ENCODE data around the gene RNF145.
A peak's percentile ranks its signal among the peaks of the same experiment; 100 is the strongest.

The RNF145 gene

DNA sequence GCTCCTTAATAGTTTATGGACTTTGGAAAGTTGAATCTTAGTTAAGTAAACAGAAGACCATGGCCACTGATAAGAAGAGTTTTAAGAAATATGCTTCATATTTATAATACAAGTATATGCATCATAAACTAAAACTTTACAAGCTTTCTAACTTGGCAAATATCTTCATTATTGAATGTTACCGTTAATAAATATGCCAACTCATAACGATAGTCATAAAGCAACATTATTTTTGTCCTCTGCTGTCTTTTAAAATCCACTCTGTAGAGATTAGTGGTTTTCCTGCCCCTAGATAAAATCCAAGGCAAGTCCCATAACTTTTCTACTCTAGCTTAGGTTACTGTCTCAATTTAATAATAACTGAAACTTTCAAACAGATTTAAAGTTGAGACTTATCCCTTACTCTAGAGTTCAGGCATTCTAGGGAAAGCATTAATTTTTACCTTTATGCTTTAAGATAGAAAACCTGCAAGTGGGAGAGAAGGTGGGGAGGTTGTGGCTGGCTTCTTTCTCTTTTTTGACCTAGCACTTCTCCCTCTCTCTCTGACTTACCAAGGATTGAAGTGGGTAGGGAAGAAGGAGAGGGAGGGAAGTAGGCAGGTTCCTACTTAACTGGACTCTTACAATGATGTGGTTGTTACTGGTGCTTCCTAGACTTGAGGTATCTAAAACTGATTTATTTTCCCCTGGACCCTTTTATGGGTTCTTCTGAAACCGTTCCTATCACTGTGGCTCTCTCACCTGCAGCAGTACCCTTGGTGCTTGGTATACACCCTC, 29.6 kb downstream of the RNF145 start:
- Histone ChIP-seq H3K36me3 (ENCODE audit: insufficient read depth, low read length) (peaks cover 7% of the 10 kb centered on the region; the same call in 1 of the 2 replicates), H3K4me1 (ENCODE audit: control insufficient read depth, insufficient read depth, low read length, unreplicated experiment) (peaks cover 73% of the 10 kb centered on the region), H3K79me2 (ENCODE audit: control insufficient read depth, insufficient read depth, low read length, unreplicated experiment) (peaks cover 42% of the 10 kb centered on the region), H3K27me3 (ENCODE audit: insufficient read depth, low read length) (no peaks in the 10 kb centered on the region), H2AFZ (ENCODE audit: low read length, unreplicated experiment) (no peak overlapping the region), H3K4me3 (ENCODE audit: low read depth, low read length) (peak overlapping the region; percentile 14; the same call in 1 of the 2 replicates), H3K27ac (ENCODE audit: low read depth, low read length) (peak overlapping the region; percentile 98)

DNA sequence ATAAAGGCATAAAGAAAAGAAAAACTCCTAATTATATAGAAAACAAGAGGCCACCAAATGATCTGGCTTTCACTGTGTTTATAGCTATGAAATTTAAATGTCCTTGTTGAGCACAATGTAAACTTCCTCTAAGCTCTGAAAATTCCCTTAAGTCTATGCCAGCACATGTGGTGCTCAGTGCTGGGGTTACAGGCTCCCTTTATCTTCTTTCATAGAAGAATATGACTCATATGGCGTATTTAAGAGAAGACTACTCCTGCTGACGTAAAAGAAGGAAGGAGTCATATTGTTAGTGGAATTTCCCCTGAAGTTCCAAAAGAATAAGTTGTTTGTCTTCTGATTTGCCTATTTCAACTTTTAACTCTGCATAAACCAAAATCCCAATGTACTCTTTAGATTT, 30.4 kb downstream of the RNF145 start:
- Histone ChIP-seq H3K4me3 (ENCODE audit: low read depth, low read length) (no peak overlapping the region), H3K4me1 (ENCODE audit: control insufficient read depth, insufficient read depth, low read length, unreplicated experiment) (peaks cover 68% of the 10 kb centered on the region), H3K79me2 (ENCODE audit: control insufficient read depth, insufficient read depth, low read length, unreplicated experiment) (peaks cover 42% of the 10 kb centered on the region), H3K27me3 (ENCODE audit: insufficient read depth, low read length) (no peaks in the 10 kb centered on the region), H3K27ac (ENCODE audit: low read depth, low read length) (peak overlapping the region; percentile 98), H3K36me3 (ENCODE audit: insufficient read depth, low read length) (peaks cover 7% of the 10 kb centered on the region), H2AFZ (ENCODE audit: low read length, unreplicated experiment) (no peak overlapping the region)

DNA sequence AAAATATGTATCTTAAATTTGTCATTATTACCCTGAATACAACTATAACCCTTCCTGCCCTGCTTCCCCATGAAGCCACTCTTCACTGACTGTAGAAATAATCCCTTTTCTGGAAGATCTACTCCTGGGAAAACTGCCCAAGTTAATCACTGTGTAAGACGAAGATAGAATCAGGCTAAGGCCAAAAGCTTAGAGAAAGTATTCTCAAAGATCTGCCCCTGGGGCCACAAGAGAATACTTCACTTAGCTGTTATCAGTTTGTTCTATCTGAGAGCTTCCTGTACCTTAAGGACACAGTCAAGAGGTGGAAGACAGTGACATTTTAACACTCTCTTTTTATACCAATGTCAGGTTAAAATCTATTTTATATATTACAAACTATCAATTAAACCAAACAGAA, 33.8 kb downstream of the RNF145 start:
- H3K36me3 ChIP-seq (ENCODE audit: insufficient read depth, low read length) = peaks cover 18% of the 10 kb centered on the region
- no peak overlapping the region for H2AFZ ChIP-seq (ENCODE audit: low read length, unreplicated experiment)
- peaks cover 36% of the 10 kb centered on the region for H3K4me1 ChIP-seq (ENCODE audit: control insufficient read depth, insufficient read depth, low read length, unreplicated experiment)
- peak overlapping the region; percentile 62 for H3K27ac ChIP-seq (ENCODE audit: low read depth, low read length)
- peaks cover 19% of the 10 kb centered on the region for H3K79me2 ChIP-seq (ENCODE audit: control insufficient read depth, insufficient read depth, low read length, unreplicated experiment)
- H3K27me3 ChIP-seq (ENCODE audit: insufficient read depth, low read length) = no peaks in the 10 kb centered on the region
- H3K4me3 ChIP-seq (ENCODE audit: low read depth, low read length) = no peak overlapping the region

DNA sequence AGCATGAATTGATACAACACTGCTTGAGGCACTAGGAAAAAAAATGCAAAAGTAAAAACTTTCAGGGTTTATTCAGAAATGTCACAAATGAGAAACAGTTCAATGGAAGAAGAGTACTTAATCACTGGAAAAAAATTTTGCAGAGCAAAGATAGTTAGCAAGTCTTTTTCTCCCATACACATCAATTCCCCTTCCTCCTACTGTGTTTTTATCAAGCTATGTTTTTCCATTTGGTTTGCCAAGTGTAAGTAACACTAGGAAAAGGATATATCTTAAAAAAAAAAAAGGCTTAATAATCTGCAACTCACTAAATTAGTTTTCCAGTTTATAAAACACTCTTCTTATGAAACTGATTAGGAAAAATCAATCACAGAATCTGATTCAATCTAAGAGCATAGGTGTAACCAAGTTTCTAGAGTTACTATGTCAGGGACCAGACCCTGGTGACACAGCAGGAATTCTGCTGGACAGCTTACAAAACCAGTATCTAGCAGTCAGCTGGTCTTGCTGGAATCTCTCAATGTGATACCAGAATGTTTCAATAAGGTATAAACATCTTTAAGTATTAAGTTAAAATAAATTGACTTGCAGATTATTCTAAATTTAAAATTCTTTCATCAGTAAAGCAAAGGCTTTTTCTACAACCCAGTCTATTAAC, 34.7 kb downstream of the RNF145 start:
- H2AFZ ChIP-seq (ENCODE audit: low read length, unreplicated experiment) = no peak overlapping the region
- no peaks in the 10 kb centered on the region for H3K27me3 ChIP-seq (ENCODE audit: insufficient read depth, low read length)
- peaks cover 16% of the 10 kb centered on the region for H3K79me2 ChIP-seq (ENCODE audit: control insufficient read depth, insufficient read depth, low read length, unreplicated experiment)
- peaks cover 18% of the 10 kb centered on the region for H3K36me3 ChIP-seq (ENCODE audit: insufficient read depth, low read length)
- peak overlapping the region; percentile 62; the same call in 1 of the 2 replicates for H3K27ac ChIP-seq (ENCODE audit: low read depth, low read length)
- peaks cover 27% of the 10 kb centered on the region for H3K4me1 ChIP-seq (ENCODE audit: control insufficient read depth, insufficient read depth, low read length, unreplicated experiment)
- H3K4me3 ChIP-seq (ENCODE audit: low read depth, low read length) = no peak overlapping the region

DNA sequence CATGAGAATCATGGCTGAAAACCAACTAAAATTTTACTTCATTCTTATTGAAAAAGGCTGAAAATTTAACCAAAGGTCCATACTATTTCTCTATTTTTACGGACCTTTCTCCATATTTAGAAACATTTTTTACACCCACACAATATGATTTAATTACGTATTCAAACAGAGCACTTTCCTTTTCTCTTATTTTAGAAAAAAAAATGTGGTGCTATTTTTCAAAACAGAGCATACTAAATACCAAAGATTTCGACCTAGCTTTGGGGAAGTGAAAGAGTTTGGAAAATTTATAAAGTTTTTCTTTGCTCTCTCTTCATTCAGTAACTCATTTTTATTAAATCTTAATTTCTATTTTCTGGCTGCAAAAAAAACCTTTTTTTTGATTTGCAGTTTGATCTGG, 38.1 kb downstream of the RNF145 start:
- H3K27ac ChIP-seq (ENCODE audit: low read depth, low read length) = no peak overlapping the region
- H3K27me3 ChIP-seq (ENCODE audit: insufficient read depth, low read length) = no peaks in the 10 kb centered on the region
- no peak overlapping the region for H2AFZ ChIP-seq (ENCODE audit: low read length, unreplicated experiment)
- H3K4me1 ChIP-seq (ENCODE audit: control insufficient read depth, insufficient read depth, low read length, unreplicated experiment) = peaks cover 13% of the 10 kb centered on the region
- no peak overlapping the region for H3K4me3 ChIP-seq (ENCODE audit: low read depth, low read length)
- H3K79me2 ChIP-seq (ENCODE audit: control insufficient read depth, insufficient read depth, low read length, unreplicated experiment) = peaks cover 4% of the 10 kb centered on the region
- peaks cover 24% of the 10 kb centered on the region for H3K36me3 ChIP-seq (ENCODE audit: insufficient read depth, low read length)

DNA sequence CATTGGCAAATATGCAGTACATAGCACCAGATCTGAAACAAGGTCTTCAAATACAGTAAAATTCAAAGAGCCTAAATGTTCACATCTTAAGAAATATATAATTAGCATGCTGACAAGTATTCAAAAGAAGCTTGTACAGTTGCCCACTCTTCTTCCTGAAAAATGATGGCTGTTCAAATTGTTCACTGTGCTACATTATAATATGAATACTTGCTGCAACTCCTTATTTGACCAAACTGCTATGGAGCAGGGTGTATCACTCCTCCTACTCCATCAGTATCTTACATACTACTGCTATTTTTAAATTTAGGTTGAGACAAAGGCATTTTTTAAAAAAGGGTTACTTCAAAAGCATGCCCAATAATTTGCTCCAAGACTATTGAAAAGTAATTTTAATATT, 39.3 kb downstream of the RNF145 start:
- peaks cover 19% of the 10 kb centered on the region for H3K36me3 ChIP-seq (ENCODE audit: insufficient read depth, low read length)
- no peak overlapping the region for H2AFZ ChIP-seq (ENCODE audit: low read length, unreplicated experiment)
- H3K27me3 ChIP-seq (ENCODE audit: insufficient read depth, low read length) = no peaks in the 10 kb centered on the region
- H3K27ac ChIP-seq (ENCODE audit: low read depth, low read length) = no peak overlapping the region
- no peak overlapping the region for H3K4me3 ChIP-seq (ENCODE audit: low read depth, low read length)
- H3K4me1 ChIP-seq (ENCODE audit: control insufficient read depth, insufficient read depth, low read length, unreplicated experiment) = peaks cover 1% of the 10 kb centered on the region
- H3K79me2 ChIP-seq (ENCODE audit: control insufficient read depth, insufficient read depth, low read length, unreplicated experiment) = peaks cover under 1% of the 10 kb centered on the region

DNA sequence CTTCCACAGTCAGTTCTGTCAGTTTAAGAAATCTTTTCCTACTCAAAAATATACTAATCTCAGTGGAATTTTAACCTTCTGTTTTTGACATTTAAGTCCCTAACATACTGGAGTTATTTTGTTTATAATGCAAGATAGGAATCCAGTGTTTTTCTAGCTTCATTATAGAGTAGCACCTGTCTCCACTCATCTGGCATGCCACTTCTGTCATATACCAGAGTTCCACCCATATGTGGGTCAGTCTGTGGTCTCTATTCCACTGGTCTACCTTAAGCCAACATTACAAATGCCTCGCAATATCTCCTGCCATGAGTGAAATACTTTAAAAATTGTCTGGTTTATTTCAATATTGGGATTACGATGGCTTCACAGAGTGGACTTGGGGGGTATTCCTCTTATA, 42.9 kb downstream of the RNF145 start:
- Histone ChIP-seq H3K79me2 (ENCODE audit: control insufficient read depth, insufficient read depth, low read length, unreplicated experiment) (peaks cover 9% of the 10 kb centered on the region), H2AFZ (ENCODE audit: low read length, unreplicated experiment) (no peak overlapping the region), H3K4me1 (ENCODE audit: control insufficient read depth, insufficient read depth, low read length, unreplicated experiment) (peaks cover 17% of the 10 kb centered on the region), H3K27ac (ENCODE audit: low read depth, low read length) (no peak overlapping the region), H3K4me3 (ENCODE audit: low read depth, low read length) (no peak overlapping the region), H3K36me3 (ENCODE audit: insufficient read depth, low read length) (peaks cover 12% of the 10 kb centered on the region; the same call in 1 of the 2 replicates), H3K27me3 (ENCODE audit: insufficient read depth, low read length) (no peaks in the 10 kb centered on the region)

DNA sequence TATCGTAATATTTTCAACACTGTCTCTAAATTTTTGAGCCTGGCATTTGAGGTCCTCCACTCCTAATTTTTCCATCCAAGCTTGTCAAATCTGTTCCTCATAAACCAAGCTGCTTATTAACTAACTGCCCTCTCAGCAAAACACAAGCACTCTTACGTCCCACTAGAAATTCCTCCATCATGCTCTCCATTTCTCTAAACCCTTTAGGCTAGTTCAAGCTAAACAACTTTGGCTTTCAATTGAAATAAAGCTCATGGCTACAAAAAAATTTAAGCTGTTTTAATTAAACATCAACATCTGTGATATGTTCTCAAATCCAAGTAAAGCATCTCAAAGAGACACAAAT, 45.7 kb downstream of the RNF145 start:
- peaks cover 22% of the 10 kb centered on the region; the same call in 1 of the 2 replicates for H3K36me3 ChIP-seq (ENCODE audit: insufficient read depth, low read length)

DNA sequence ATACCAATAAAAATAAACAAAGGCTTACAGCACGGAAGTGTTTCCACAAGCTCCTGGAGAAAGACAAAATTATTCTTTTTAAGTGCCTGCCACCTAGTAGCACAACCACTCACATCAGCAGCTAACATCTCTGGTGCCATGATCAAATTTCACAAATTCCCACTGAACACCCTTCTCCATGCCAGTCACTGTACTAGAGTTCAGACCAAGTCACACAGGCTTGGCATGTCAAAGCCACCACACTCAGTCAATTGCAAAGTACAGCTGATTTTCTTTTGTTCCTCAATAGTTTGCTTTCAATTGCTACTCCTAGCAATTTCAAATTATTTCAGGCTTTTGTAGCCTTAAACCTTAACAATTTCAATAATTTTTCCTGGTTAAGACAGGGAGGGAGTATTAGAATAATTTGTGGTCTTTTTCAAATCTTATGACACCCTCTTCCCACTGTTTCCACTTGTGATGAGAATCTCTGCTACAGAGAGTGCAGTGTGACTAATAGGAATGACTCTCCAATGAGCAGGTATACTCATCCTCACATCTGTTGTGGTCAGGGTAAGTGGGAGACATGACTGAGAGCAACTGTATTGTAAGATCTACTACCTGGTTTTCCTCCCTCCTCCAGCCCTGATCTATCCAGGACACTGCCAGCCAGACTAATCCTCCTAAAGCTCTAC, 46.2 kb downstream of the RNF145 start:
- Histone ChIP-seq H2AFZ (ENCODE audit: low read length, unreplicated experiment) (no peak overlapping the region), H3K79me2 (ENCODE audit: control insufficient read depth, insufficient read depth, low read length, unreplicated experiment) (peaks cover 9% of the 10 kb centered on the region), H3K27ac (ENCODE audit: low read depth, low read length) (peak overlapping the region; percentile 64), H3K4me1 (ENCODE audit: control insufficient read depth, insufficient read depth, low read length, unreplicated experiment) (peaks cover 35% of the 10 kb centered on the region), H3K27me3 (ENCODE audit: insufficient read depth, low read length) (no peaks in the 10 kb centered on the region), H3K4me3 (ENCODE audit: low read depth, low read length) (no peak overlapping the region), H3K36me3 (ENCODE audit: insufficient read depth, low read length) (peaks cover 23% of the 10 kb centered on the region)

More for the DNA sequence above, 45.7 kb downstream of the RNF145 start:
- H3K4me3 ChIP-seq (ENCODE audit: low read depth, low read length) = no peak overlapping the region
- no peak overlapping the region for H2AFZ ChIP-seq (ENCODE audit: low read length, unreplicated experiment)
- peak overlapping the region; percentile 64 for H3K27ac ChIP-seq (ENCODE audit: low read depth, low read length)
- H3K79me2 ChIP-seq (ENCODE audit: control insufficient read depth, insufficient read depth, low read length, unreplicated experiment) = peaks cover 9% of the 10 kb centered on the region
- H3K4me1 ChIP-seq (ENCODE audit: control insufficient read depth, insufficient read depth, low read length, unreplicated experiment) = peaks cover 30% of the 10 kb centered on the region
- H3K27me3 ChIP-seq (ENCODE audit: insufficient read depth, low read length) = no peaks in the 10 kb centered on the region

DNA sequence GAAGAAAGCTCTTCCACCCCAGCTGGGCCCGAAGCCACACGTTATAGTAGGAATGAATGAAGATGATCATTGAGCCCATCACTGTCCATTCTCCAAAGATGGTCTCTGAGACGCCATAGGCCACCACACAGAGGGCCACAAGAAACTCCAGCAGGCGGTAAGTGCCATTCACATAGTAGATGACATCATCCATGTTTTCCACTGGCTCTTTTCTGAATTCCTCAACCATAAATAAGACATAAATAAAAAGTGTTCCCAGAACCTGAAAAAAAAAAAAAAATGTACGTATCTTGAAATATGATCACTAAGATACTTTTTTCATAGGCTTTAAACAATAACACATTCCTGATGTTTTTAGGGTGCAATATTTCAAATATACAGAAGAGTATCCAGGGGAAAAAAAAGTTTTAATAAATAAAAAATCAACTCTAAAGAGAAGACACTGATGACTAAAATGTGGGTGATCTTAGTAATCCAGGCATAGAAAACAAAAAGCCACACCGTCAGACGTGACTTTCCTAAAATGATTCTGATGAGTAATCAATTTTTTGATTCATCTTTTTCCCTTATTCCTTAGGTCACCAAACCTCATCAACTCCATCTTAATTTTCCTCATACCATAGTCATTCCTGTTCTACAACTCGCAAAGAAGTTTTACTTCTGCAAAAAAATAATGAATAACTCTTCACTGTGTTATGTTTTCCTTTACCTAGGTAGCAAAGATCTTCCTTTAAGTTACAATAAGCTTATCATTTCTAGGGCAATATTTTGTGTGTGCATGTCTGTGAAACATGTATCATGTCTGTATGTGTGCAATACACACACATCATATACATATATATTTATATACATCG, 47.8 kb downstream of the RNF145 start:
- Histone ChIP-seq H3K4me3 (ENCODE audit: low read depth, low read length) (no peak overlapping the region), H3K4me1 (ENCODE audit: control insufficient read depth, insufficient read depth, low read length, unreplicated experiment) (peaks cover 37% of the 10 kb centered on the region), H3K36me3 (ENCODE audit: insufficient read depth, low read length) (peaks cover 21% of the 10 kb centered on the region), H3K79me2 (ENCODE audit: control insufficient read depth, insufficient read depth, low read length, unreplicated experiment) (peaks cover 9% of the 10 kb centered on the region), H3K27ac (ENCODE audit: low read depth, low read length) (peak overlapping the region; percentile 47), H3K27me3 (ENCODE audit: insufficient read depth, low read length) (no peaks in the 10 kb centered on the region), H2AFZ (ENCODE audit: low read length, unreplicated experiment) (no peak overlapping the region)

Measured in ACC112 (cell line).